ENCODE results near the gene AFF3. TPM values are rescaled to one million over a fixed set of nuclear protein-coding genes. Genes with fewer than 3 reads are reported as not detected.

Gene AFF3
- total RNA-seq, 3 donors from 2014 or later (not counting 1 experiment from before 2014, with no cell fraction given): 4.6 to 9.6 (median 5.6) TPM

GRCh38 chr2:100016756-100017155 lies 125.6 kb downstream of the AFF3 start:
- H3K9me3 Mint-ChIP-seq: no peaks in the 10 kb centered on the region
- DNase-seq (no peak), ATAC-seq (no peak)
- H3K4me3 Mint-ChIP-seq: no peak overlapping the region
- H3K27ac ChIP-seq (ENCODE audit: low read length): no peak overlapping the region
- no peaks in the 10 kb centered on the region for H3K36me3 Mint-ChIP-seq
- TF ChIP-seq CTCF (IDR thresholded peaks at IDR 0.05): no peak
- intact Hi-C loops (cut with micrococcal nuclease): no loop called here
- H3K36me3 ChIP-seq (ENCODE audit: control insufficient read depth, insufficient read depth, low read length): no peaks in the 10 kb centered on the region
- 44% methylated on average over 3 of the region's 3 CpGs for WGBS (ENCODE audit: insufficient coverage)
- no peaks in the 10 kb centered on the region for H3K4me1 Mint-ChIP-seq
- peaks cover 0 to 10% of the 10 kb centered on the region in 2 donors for H3K27me3 Mint-ChIP-seq (ENCODE audit: low read depth in 2 of 2)
- H3K4me3 ChIP-seq (ENCODE audit: low read length): no peak overlapping the region
- no peaks in the 10 kb centered on the region for H3K4me1 ChIP-seq (ENCODE audit: control insufficient read depth, insufficient read depth, low read length)
- H3K27me3 ChIP-seq (ENCODE audit: control insufficient read depth, insufficient read depth, low read length): no peaks in the 10 kb centered on the region
- H3K9me3 ChIP-seq (ENCODE audit: control insufficient read depth, insufficient read depth, low read length): peaks cover 4% of the 10 kb centered on the region
- no peak overlapping the region for H3K27ac Mint-ChIP-seq

GRCh38 chr2:100015849-100016248 lies 126.5 kb downstream of the AFF3 start:
- no peak overlapping the region for H3K4me3 Mint-ChIP-seq
- H3K4me3 ChIP-seq (ENCODE audit: low read length): no peak overlapping the region
- H3K4me1 Mint-ChIP-seq: no peaks in the 10 kb centered on the region
- H3K9me3 Mint-ChIP-seq: no peaks in the 10 kb centered on the region
- no peak overlapping the region for H3K27ac Mint-ChIP-seq
- no peak for TF ChIP-seq CTCF (IDR thresholded peaks at IDR 0.05)
- H3K27me3 ChIP-seq (ENCODE audit: control insufficient read depth, insufficient read depth, low read length): no peaks in the 10 kb centered on the region
- ATAC-seq: no peak
- WGBS (ENCODE audit: insufficient coverage): 88% methylated on average over 3 of the region's 3 CpGs
- DNase-seq: no peak
- H3K9me3 ChIP-seq (ENCODE audit: control insufficient read depth, insufficient read depth, low read length): peaks cover 4% of the 10 kb centered on the region
- H3K27me3 Mint-ChIP-seq (ENCODE audit: low read depth in 2 of 2): peaks cover 0 to 10% of the 10 kb centered on the region in 2 donors
- intact Hi-C loops (cut with micrococcal nuclease): no loop called here
- H3K36me3 ChIP-seq (ENCODE audit: control insufficient read depth, insufficient read depth, low read length): no peaks in the 10 kb centered on the region
- no peak overlapping the region for H3K27ac ChIP-seq (ENCODE audit: low read length)
- H3K4me1 ChIP-seq (ENCODE audit: control insufficient read depth, insufficient read depth, low read length): no peaks in the 10 kb centered on the region
- H3K36me3 Mint-ChIP-seq: no peaks in the 10 kb centered on the region

- Mint-ChIP-seq H3K4me1 (no peaks in the 10 kb centered on the region), H3K36me3 (no peaks in the 10 kb centered on the region), H3K27me3 (ENCODE audit: low read depth in 2 of 2) (peaks cover 0 to under 1% of the 10 kb centered on the region in 2 donors), H3K9me3 (no peaks in the 10 kb centered on the region), H3K4me3 (no peak overlapping the region), H3K27ac (no peak overlapping the region)
- ATAC-seq: no peak
- peaks cover 4% of the 10 kb centered on the region for H3K9me3 ChIP-seq (ENCODE audit: control insufficient read depth, insufficient read depth, low read length)
- H3K36me3 ChIP-seq (ENCODE audit: control insufficient read depth, insufficient read depth, low read length): no peaks in the 10 kb centered on the region
- intact Hi-C loops (cut with micrococcal nuclease): no loop called here
- H3K27me3 ChIP-seq (ENCODE audit: control insufficient read depth, insufficient read depth, low read length): no peaks in the 10 kb centered on the region
- no peak for DNase-seq
- H3K27ac ChIP-seq (ENCODE audit: low read length): no peak overlapping the region
- H3K4me3 ChIP-seq (ENCODE audit: low read length): no peak overlapping the region
- no peaks in the 10 kb centered on the region for H3K4me1 ChIP-seq (ENCODE audit: control insufficient read depth, insufficient read depth, low read length)
- WGBS (ENCODE audit: insufficient coverage): 100% methylated on average over 3 of the region's 5 CpGs
- TF ChIP-seq CTCF (IDR thresholded peaks at IDR 0.05): no peak
Observed at GRCh38 chr2:100013892-100014677, 128.3 kb downstream of the AFF3 start.

- no peak overlapping the region for H3K4me3 ChIP-seq (ENCODE audit: low read length)
- H3K9me3 ChIP-seq (ENCODE audit: control insufficient read depth, insufficient read depth, low read length): peaks cover 4% of the 10 kb centered on the region
- ATAC-seq (no peak), DNase-seq (no peak)
- no peaks in the 10 kb centered on the region for H3K9me3 Mint-ChIP-seq
- H3K27ac Mint-ChIP-seq: no peak overlapping the region
- H3K4me1 Mint-ChIP-seq: no peaks in the 10 kb centered on the region
- 88% methylated on average over 3 of the region's 5 CpGs for WGBS (ENCODE audit: insufficient coverage)
- no peak for TF ChIP-seq CTCF (IDR thresholded peaks at IDR 0.05)
- H3K4me1 ChIP-seq (ENCODE audit: control insufficient read depth, insufficient read depth, low read length): no peaks in the 10 kb centered on the region
- no peaks in the 10 kb centered on the region for H3K27me3 Mint-ChIP-seq (ENCODE audit: low read depth in 2 of 2)
- no peaks in the 10 kb centered on the region for H3K36me3 Mint-ChIP-seq
- no peak overlapping the region for H3K27ac ChIP-seq (ENCODE audit: low read length)
- intact Hi-C loops (cut with micrococcal nuclease): no loop called here
- H3K36me3 ChIP-seq (ENCODE audit: control insufficient read depth, insufficient read depth, low read length): no peaks in the 10 kb centered on the region
- no peaks in the 10 kb centered on the region for H3K27me3 ChIP-seq (ENCODE audit: control insufficient read depth, insufficient read depth, low read length)
- H3K4me3 Mint-ChIP-seq: no peak overlapping the region
Observed at GRCh38 chr2:100012561-100012960, 129.8 kb downstream of the AFF3 start.

Measured in natural killer cell (primary cell).